ENCODE data around the gene SGPP1.

SGPP1 gene

GRCh38 chr14:63727736-63728728, at the start of gene SGPP1 (continued):
- no peak for TF ChIP-seq ZNF488 (tag by site-specific recombination; IDR thresholded peaks at IDR 0.05)
- no peak for TF ChIP-seq ZNF544 (tag by site-specific recombination; IDR thresholded peaks at IDR 0.05)
- TF ChIP-seq ZNF501 (tag by site-specific recombination; IDR thresholded peaks at IDR 0.05): 0 out of 2 replicates have a peak, but pooled peaks have one; percentile 30
- no peak for TF ChIP-seq ZNF555 (tag by site-specific recombination; conservative IDR thresholded peaks at IDR 0.05)
- TF ChIP-seq ZNF660 (tag by site-specific recombination; IDR thresholded peaks at IDR 0.05): peak; percentile 22; the same call in 1 of the 2 replicates
- TF ChIP-seq BCL11A (tag by site-specific recombination; IDR thresholded peaks at IDR 0.05; ENCODE audit: low read depth): no peak
- no peak for TF ChIP-seq ZNF174 (tag by site-specific recombination; IDR thresholded peaks at IDR 0.05)
- TF ChIP-seq ZNF211 (tag by site-specific recombination; IDR thresholded peaks at IDR 0.05; ENCODE audit: low read depth): no peak
- no peak for TF ChIP-seq ZNF664 (tag by site-specific recombination; IDR thresholded peaks at IDR 0.05)
- TF ChIP-seq, protein P1, sequence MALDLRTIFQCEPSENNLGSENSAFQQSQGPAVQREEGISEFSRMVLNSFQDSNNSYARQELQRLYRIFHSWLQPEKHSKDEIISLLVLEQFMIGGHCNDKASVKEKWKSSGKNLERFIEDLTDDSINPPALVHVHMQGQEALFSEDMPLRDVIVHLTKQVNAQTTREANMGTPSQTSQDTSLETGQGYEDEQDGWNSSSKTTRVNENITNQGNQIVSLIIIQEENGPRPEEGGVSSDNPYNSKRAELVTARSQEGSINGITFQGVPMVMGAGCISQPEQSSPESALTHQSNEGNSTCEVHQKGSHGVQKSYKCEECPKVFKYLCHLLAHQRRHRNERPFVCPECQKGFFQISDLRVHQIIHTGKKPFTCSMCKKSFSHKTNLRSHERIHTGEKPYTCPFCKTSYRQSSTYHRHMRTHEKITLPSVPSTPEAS (tag by site-specific recombination; IDR thresholded peaks at IDR 0.05): no peak
- no peak for TF ChIP-seq ZNF16 (tag by site-specific recombination; IDR thresholded peaks at IDR 0.05; ENCODE audit: low read depth)
- no peak for TF ChIP-seq SCRT1 (tag by site-specific recombination; IDR thresholded peaks at IDR 0.05; ENCODE audit: borderline replicate concordance)
- TF ChIP-seq KLF8 (tag by site-specific recombination; IDR thresholded peaks at IDR 0.05): peak; percentile 74; the same call in 1 of the 2 replicates
- no peak for TF ChIP-seq ZNF184 (tag by site-specific recombination; IDR thresholded peaks at IDR 0.05)
- TF ChIP-seq ZNF341 (tag by site-specific recombination; IDR thresholded peaks at IDR 0.05; ENCODE audit: low read depth): peak; percentile 92
- no peak for TF ChIP-seq ZSCAN23 (tag by site-specific recombination; IDR thresholded peaks at IDR 0.05)
- TF ChIP-seq ZNF391 (tag by site-specific recombination; IDR thresholded peaks at IDR 0.05; ENCODE audit: borderline replicate concordance, low read depth): no peak
- TF ChIP-seq FEZF1 (tag by site-specific recombination; IDR thresholded peaks at IDR 0.05): no peak
- no peak for TF ChIP-seq SP7 (tag by site-specific recombination; IDR thresholded peaks at IDR 0.05)
- no peak for TF ChIP-seq ZNF626 (tag by site-specific recombination; IDR thresholded peaks at IDR 0.05)
- TF ChIP-seq, protein P2, sequence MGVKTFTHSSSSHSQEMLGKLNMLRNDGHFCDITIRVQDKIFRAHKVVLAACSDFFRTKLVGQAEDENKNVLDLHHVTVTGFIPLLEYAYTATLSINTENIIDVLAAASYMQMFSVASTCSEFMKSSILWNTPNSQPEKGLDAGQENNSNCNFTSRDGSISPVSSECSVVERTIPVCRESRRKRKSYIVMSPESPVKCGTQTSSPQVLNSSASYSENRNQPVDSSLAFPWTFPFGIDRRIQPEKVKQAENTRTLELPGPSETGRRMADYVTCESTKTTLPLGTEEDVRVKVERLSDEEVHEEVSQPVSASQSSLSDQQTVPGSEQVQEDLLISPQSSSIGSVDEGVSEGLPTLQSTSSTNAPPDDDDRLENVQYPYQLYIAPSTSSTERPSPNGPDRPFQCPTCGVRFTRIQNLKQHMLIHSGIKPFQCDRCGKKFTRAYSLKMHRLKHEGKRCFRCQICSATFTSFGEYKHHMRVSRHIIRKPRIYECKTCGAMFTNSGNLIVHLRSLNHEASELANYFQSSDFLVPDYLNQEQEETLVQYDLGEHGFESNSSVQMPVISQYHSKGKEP (tag by site-specific recombination; IDR thresholded peaks at IDR 0.05): no peak
- no peak for TF ChIP-seq ZNF37A (tag by site-specific recombination; IDR thresholded peaks at IDR 0.05)
- no peak for TF ChIP-seq ZNF677 (tag by site-specific recombination; IDR thresholded peaks at IDR 0.05)
- no peak for TF ChIP-seq ZNF366 (tag by site-specific recombination; conservative IDR thresholded peaks at IDR 0.05)
- TF ChIP-seq ZNF350 (tag by site-specific recombination; IDR thresholded peaks at IDR 0.05): no peak
- TF ChIP-seq, protein P3, sequence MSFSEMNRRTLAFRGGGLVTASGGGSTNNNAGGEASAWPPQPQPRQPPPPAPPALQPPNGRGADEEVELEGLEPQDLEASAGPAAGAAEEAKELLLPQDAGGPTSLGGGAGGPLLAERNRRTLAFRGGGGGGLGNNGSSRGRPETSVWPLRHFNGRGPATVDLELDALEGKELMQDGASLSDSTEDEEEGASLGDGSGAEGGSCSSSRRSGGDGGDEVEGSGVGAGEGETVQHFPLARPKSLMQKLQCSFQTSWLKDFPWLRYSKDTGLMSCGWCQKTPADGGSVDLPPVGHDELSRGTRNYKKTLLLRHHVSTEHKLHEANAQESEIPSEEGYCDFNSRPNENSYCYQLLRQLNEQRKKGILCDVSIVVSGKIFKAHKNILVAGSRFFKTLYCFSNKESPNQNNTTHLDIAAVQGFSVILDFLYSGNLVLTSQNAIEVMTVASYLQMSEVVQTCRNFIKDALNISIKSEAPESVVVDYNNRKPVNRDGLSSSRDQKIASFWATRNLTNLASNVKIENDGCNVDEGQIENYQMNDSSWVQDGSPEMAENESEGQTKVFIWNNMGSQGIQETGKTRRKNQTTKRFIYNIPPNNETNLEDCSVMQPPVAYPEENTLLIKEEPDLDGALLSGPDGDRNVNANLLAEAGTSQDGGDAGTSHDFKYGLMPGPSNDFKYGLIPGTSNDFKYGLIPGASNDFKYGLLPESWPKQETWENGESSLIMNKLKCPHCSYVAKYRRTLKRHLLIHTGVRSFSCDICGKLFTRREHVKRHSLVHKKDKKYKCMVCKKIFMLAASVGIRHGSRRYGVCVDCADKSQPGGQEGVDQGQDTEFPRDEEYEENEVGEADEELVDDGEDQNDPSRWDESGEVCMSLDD (tag by site-specific recombination; IDR thresholded peaks at IDR 0.05): no peak
- no peak for TF ChIP-seq ZNF48 (tag by site-specific recombination; IDR thresholded peaks at IDR 0.05)
- TF ChIP-seq, protein P4, sequence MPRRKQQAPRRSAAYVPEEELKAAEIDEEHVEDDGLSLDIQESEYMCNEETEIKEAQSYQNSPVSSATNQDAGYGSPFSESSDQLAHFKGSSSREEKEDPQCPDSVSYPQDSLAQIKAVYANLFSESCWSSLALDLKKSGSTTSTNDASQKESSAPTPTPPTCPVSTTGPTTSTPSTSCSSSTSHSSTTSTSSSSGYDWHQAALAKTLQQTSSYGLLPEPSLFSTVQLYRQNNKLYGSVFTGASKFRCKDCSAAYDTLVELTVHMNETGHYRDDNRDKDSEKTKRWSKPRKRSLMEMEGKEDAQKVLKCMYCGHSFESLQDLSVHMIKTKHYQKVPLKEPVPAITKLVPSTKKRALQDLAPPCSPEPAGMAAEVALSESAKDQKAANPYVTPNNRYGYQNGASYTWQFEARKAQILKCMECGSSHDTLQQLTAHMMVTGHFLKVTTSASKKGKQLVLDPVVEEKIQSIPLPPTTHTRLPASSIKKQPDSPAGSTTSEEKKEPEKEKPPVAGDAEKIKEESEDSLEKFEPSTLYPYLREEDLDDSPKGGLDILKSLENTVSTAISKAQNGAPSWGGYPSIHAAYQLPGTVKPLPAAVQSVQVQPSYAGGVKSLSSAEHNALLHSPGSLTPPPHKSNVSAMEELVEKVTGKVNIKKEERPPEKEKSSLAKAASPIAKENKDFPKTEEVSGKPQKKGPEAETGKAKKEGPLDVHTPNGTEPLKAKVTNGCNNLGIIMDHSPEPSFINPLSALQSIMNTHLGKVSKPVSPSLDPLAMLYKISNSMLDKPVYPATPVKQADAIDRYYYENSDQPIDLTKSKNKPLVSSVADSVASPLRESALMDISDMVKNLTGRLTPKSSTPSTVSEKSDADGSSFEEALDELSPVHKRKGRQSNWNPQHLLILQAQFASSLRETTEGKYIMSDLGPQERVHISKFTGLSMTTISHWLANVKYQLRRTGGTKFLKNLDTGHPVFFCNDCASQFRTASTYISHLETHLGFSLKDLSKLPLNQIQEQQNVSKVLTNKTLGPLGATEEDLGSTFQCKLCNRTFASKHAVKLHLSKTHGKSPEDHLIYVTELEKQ (tag by site-specific recombination; IDR thresholded peaks at IDR 0.05; ENCODE audit: borderline replicate concordance): no peak
- no peak for TF ChIP-seq ZNF654 (tag by site-specific recombination; IDR thresholded peaks at IDR 0.05; ENCODE audit: low read depth)
- no peak for TF ChIP-seq ZNF426 (tag by site-specific recombination; IDR thresholded peaks at IDR 0.05)

Data from HEK293 (cell line).